AG04449 (cell line): ENCODE results near the gene L3HYPDH.

ENCODE experiments used
- CTCF ChIA-PET: fragments of 350-600 bp; formaldehyde crosslinking; extraction: SDS; loops from one replicate; lab custom pipeline; 2021; ENCODE audit warnings: antibody characterized with exemption; lab: Yijun Ruan, JAX
- POLR2A ChIA-PET: fragments of 400-600, 350-600 bp; formaldehyde crosslinking; extraction: SDS; loops from one replicate; lab custom pipeline; 2020; ENCODE audit warnings: antibody characterized with exemption, inconsistent platforms; lab: Yijun Ruan, JAX
- DNase-seq: peaks from one replicate; pipeline ENCODE4 v3.0.0-alpha.2; 2010; ENCODE audit warnings: low read depth, low spot score
- H3K4me3 ChIP-seq: 2 replicates; pipeline ENCODE4 v1.5.1; 2011; ENCODE audit warnings: low read depth, mild to moderate bottlenecking, control low read depth, low read length
- TF ChIP-seq, protein P1 (sequence below): IDR thresholded peaks from one replicate; pipeline ENCODE4 v1.5.1; 2011; ENCODE audit warnings: mild to moderate bottlenecking, moderate library complexity, low read length, control low read depth, inconsistent platforms; ENCODE audit not compliant: insufficient read depth; ENCODE audit errors: missing control alignments

Gene L3HYPDH

DNA sequence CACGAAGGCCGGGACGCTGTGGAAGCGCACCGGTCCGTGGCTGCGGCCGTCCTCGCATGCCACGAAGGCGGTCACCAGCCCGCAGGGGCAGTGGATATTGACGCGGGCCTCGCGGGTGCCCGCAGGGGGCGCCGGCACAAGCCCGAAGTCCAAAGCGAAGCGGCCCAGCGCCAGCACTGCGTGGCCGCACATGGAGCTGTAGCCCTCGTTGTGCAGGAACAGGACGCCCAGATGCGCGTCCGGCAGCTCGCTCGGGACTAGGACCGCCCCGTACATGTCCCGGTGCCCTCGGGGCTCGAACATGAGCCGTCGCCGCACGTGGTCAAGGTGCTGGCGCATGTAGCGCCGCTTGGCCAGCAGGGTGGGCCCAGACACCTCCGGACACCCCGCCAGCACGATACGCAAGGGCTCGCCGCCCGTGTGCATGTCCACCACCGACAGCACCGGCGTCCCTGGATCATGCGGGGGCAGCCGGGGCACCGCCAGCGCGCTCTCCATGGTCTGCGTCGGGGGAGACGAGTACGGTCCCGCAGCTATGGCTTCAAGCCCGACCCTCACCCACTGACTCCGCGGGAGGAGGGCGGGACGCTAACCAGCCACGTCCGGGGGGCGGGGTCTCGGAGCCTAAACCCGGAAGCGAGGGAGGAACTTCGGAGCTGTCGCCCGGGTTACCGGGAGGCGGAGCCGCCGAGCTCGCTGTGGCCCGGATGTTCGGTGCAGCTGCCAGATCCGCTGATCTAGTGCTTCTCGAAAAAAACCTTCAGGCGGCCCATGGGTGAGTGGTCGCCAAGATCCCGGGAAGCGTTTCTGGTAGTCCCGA, at the start of gene L3HYPDH, which contains the start of gene JKAMP:
Gene L3HYPDH (minus strand): TSS at position 590 of the 820 bp plus-strand sequence. CDS start 92 bp downstream, at position 498.
Gene JKAMP (plus strand): TSS at position 699 of the 820 bp plus-strand sequence. CDS start 73 bp downstream, at position 772.
- ChIA-PET CTCF (interaction anchor here (0.6 to 1.7 kb wide), 17 partner anchors 9 to 361 kb away, joined by 3 to 15 read pairs (median 4); partner anchors contain the start of gene CCDC175), POLR2A (interaction anchor here (0.8 to 2.5 kb wide), 4 partner anchors 10 to 1700 kb away, joined by 3 to 8 read pairs (median 3); no protein-coding TSS in a partner anchor)

GRCh38 chr14:59532419-59532818, 48.2 kb upstream of the L3HYPDH start:
- DNase-seq, result no peak
- POLR2A ChIA-PET, result no interaction called here
- H3K4me3 ChIP-seq, result no peak overlapping the region
- TF ChIP-seq, protein P1, sequence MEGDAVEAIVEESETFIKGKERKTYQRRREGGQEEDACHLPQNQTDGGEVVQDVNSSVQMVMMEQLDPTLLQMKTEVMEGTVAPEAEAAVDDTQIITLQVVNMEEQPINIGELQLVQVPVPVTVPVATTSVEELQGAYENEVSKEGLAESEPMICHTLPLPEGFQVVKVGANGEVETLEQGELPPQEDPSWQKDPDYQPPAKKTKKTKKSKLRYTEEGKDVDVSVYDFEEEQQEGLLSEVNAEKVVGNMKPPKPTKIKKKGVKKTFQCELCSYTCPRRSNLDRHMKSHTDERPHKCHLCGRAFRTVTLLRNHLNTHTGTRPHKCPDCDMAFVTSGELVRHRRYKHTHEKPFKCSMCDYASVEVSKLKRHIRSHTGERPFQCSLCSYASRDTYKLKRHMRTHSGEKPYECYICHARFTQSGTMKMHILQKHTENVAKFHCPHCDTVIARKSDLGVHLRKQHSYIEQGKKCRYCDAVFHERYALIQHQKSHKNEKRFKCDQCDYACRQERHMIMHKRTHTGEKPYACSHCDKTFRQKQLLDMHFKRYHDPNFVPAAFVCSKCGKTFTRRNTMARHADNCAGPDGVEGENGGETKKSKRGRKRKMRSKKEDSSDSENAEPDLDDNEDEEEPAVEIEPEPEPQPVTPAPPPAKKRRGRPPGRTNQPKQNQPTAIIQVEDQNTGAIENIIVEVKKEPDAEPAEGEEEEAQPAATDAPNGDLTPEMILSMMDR, result no peak
- CTCF ChIA-PET, result no interaction called here

More for the DNA sequence above, at the start of gene L3HYPDH, which contains the start of gene JKAMP:
- TF ChIP-seq, protein P1, result peak; percentile 82
- peak; percentile 69 for DNase-seq
- peak within 1 kb of the TSS; percentile 89 for H3K4me3 ChIP-seq

DNA sequence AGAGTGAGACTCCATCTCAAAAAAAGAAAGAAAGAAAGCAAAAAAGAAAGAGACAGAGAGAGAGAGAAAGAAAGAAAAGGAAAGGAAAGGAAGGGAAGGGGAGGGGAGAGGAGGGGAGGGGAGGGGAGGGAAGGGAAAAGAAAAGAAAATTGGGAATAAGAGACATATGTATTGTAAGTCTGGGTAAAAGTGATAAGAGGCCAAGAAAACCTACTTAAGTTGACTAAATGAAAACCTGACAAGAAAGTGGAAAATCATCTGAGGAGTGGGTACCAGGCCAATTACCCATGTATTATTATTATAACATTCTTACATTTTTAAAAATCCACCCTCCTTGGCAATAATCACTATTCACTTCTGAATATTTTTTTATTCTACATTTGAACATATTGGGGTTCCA, 46.1 kb upstream of the L3HYPDH start:
- no peak for DNase-seq
- TF ChIP-seq, protein P1, result no peak
- ChIA-PET POLR2A (no interaction called here), CTCF (no interaction called here)
- no peak overlapping the region for H3K4me3 ChIP-seq

GRCh38 chr14:59529189-59529588, 45.0 kb upstream of the L3HYPDH start:
- no peak overlapping the region for H3K4me3 ChIP-seq
- CTCF ChIA-PET, result no interaction called here
- TF ChIP-seq, protein P1, result no peak
- POLR2A ChIA-PET, result no interaction called here
- DNase-seq, result no peak

DNA sequence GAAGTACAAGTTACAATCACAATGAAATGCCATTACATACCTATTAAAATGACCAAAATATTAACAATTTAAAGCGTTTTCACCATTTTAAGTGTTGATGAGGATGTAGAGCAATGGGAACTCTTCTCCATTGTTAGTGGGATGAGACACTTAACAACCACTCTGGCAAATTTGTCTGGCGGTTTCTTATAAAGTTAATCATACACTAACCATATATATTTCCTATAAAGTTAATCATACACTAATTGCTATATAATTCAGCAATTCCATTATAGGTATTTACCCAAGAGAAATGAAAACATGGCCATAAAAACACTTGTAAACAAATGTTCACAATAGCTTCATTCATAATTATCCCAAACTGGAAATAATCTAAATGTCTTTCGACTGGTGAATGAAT, 36.0 kb upstream of the L3HYPDH start:
- no peak overlapping the region for H3K4me3 ChIP-seq
- ChIA-PET POLR2A (no interaction called here), CTCF (interaction anchor here (0.7 kb wide), 1 partner anchor 56 kb away, joined by 3 read pairs; the partner anchor contains the start of gene CCDC175)
- TF ChIP-seq, protein P1, result no peak
- no peak for DNase-seq
